ENCODE data around the gene RPS24. TPM values are rescaled to one million over a fixed set of nuclear protein-coding genes. Genes with fewer than 3 reads are reported as not detected.

The RPS24 gene
- total RNA-seq, 2 donors from 2014 or later = 1,428 to 1,609 TPM

DNA sequence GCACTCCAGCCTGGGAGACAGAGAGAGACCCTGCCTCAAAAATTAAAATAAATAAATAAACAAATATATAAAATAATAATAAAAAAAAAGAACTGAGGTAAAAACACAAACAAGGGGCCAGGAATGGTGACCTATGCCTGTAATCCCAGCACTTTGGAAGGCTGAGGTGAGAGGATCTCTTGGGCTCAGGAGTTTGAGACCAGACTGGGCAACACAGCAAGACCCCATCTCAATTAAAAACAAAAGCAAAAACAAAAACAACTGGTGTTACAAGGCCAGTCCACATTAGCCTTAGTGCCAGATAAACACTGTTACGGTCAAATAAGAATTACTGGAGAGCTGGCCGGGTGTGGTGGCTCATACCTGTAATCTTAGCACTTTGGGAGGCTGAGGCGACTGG is 9.9 kb upstream of the RPS24 start:
- no peaks in the 10 kb centered on the region for H3K27me3 ChIP-seq
- H3K36me3 ChIP-seq (replicated peaks in 1 of 2; ENCODE audit: insufficient read depth in 1 of 2, low read depth in 2 of 2) = peaks cover 11 to 42% of the 10 kb centered on the region in 2 donors
- 100% methylated on average over 3 of the region's 3 CpGs for WGBS, 2 donors
- H3K4me3 ChIP-seq = no peak overlapping the region
- DNase-seq (no peak), ATAC-seq (no peak)
- peaks cover 14% of the 10 kb centered on the region for H3K4me1 ChIP-seq
- no peak for TF ChIP-seq POLR2A (IDR thresholded peaks at IDR 0.05)
- TF ChIP-seq, protein P1, sequence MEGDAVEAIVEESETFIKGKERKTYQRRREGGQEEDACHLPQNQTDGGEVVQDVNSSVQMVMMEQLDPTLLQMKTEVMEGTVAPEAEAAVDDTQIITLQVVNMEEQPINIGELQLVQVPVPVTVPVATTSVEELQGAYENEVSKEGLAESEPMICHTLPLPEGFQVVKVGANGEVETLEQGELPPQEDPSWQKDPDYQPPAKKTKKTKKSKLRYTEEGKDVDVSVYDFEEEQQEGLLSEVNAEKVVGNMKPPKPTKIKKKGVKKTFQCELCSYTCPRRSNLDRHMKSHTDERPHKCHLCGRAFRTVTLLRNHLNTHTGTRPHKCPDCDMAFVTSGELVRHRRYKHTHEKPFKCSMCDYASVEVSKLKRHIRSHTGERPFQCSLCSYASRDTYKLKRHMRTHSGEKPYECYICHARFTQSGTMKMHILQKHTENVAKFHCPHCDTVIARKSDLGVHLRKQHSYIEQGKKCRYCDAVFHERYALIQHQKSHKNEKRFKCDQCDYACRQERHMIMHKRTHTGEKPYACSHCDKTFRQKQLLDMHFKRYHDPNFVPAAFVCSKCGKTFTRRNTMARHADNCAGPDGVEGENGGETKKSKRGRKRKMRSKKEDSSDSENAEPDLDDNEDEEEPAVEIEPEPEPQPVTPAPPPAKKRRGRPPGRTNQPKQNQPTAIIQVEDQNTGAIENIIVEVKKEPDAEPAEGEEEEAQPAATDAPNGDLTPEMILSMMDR (IDR thresholded peaks at IDR 0.05) = no peak
- no peak overlapping the region for H3K27ac ChIP-seq
- H3K9me3 ChIP-seq = no peaks in the 10 kb centered on the region
- intact Hi-C loops (cut with DNase I) = no loop called here

DNA sequence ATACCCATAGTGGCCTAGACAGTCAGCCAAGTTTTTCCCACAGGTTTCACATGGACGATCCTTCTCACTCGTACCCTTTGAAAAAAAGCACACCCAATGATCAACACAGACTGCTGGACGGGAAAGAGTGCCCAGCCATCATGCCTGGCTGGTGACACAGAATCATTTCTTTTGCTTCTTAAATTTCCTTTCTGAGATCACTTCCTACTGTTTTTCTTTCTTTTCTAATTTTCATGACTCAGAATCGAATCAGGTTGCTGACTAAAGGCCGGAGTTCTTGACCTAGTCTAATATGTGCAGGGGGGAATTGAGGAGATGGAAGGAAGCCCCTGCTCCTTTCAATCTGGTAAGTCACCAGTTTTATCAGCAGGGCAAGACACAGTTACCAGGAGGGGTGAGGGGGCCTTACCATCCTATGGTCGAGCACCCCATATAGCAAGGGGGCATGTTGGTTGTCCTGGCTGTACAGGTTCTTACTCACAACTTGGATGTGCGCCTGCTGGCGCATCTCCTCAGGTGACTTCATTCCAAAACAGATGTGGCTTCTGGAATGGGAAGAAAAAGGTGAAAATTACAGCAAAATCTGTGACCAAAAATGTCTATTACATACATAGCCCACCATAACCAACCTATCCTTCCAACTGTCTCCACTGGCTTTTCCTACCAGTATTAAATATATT is 7.8 kb upstream of the RPS24 start:
- Histone ChIP-seq H3K4me3 (no peak overlapping the region), H3K36me3 (replicated peaks in 1 of 2; ENCODE audit: insufficient read depth in 1 of 2, low read depth in 2 of 2) (peaks cover 11 to 31% of the 10 kb centered on the region in 2 donors), H3K27me3 (no peaks in the 10 kb centered on the region), H3K4me1 (peaks cover 15% of the 10 kb centered on the region), H3K27ac (no peak overlapping the region), H3K9me3 (no peaks in the 10 kb centered on the region)
- DNase-seq (no peak), ATAC-seq (no peak)
- 92 to 95% methylated on average over 8 of the region's 8 CpGs for whole genome bisulfite sequencing, 2 donors
- intact Hi-C loops (cut with DNase I) = no loop called here
- no peak for TF ChIP-seq POLR2A (IDR thresholded peaks at IDR 0.05)
- TF ChIP-seq, protein P1 (IDR thresholded peaks at IDR 0.05) = no peak

DNA sequence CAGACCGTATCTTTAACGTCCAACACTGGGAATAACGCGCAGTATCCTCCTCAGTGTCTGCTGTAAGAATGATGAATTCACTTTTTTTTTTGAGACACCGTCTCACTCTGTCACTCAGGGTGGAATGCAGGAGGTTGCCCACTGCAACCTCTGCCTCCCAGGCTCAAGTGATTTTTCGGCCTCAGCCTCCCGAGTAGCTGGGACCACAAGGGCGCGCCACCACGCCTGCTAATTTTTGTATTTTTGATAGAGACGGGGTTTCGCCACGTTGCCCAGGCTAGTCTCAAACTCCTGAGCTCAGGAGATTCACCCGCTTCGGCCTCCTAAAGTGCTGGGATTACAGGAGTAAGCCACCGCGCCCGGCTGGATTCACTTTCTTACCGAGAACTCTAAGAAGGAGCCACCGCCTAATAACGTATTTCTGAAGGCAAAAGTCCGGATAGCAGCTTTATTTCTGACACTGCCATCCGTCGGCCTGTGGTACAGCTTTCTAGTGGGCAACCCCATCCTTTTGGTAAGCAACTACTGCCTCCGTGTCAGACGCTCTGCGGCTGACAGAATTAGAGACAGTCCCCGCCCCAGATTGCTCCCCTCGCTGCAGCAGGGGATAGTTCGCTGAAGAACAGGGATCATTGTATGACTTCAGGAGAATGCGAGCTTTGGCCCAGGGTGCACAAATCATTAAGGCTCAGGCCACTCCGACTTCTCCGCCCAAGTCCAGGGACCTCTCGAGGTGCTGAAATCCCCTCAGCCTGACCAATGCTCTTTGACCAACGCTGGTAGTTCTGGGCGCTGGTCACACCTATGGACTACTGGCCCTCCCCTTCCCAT is 5.0 kb upstream of the RPS24 start:
- Histone ChIP-seq H3K27me3 (no peaks in the 10 kb centered on the region), H3K9me3 (no peaks in the 10 kb centered on the region), H3K27ac (peak overlapping the region; percentile 45 to 90 (median 76)), H3K4me3 (peak overlapping the region; percentile 81 to 93), H3K4me1 (peaks cover 21% of the 10 kb centered on the region), H3K36me3 (replicated peaks in 1 of 2; ENCODE audit: insufficient read depth in 1 of 2, low read depth in 2 of 2) (peaks cover 5 to 10% of the 10 kb centered on the region in 2 donors)
- intact Hi-C loops (cut with DNase I) = no loop called here
- DNase-seq (peak in 3 of 4 donors; percentile 28 to 43 (median 29)), ATAC-seq (peak; percentile 7)
- WGBS, 2 donors = 33% methylated on average over 35 to 36 of the region's 36 CpGs
- TF ChIP-seq POLR2A (IDR thresholded peaks at IDR 0.05) = no peak
- TF ChIP-seq, protein P1 (IDR thresholded peaks at IDR 0.05) = no peak

DNA sequence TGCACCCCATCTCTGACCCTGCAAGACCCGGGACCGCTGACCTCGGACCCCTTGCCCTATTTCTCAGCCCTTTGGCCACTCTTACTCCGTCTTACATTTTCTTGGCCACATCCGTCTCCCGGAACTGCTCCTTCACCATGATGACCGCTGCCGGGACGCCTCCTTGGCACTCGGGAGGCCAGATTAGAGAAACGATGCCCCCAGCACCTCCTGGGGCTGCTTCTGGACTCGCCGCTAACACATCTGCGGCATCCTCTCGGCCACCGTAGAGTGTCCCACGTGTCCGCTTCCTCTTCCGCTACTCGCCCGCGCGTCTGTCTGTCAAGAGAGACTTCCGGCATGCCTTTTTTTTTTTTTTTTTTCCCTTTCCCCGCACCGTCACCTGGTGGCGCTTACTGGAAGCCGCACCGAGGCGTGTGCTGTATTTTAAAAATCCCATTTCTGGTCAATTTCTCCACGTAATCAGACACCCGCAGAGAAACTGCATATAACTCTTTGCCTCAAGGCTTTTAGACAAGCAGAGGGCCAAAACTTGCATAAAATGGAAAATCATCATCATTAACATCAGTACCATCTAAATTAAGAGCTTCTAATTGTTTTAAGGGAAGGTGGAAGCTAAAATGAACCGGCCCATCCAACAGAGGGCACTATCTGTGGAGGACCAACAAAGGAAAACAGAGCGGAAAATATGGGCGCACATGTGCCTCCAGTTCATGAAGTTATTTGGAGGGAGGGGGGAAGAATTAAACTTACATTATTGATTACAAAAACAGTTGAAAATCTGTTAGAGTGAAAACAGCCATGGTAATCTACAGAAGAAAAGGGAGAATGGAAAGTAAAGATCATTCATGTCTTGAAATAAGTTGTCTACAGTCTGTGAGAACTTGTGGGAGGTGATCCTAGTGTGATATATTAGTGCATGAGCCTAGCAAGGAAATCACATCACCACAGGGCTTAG is 4.1 kb upstream of the RPS24 start, which contains the start of gene POLR3A:
Gene POLR3A (minus strand): TSS at position 247 of the 958 bp plus-strand sequence. CDS start 108 bp downstream, at position 139.
- DNase-seq (peak; percentile 95 to 98 (median 97)), ATAC-seq (peak; percentile 76)
- intact Hi-C loops (cut with DNase I) = no loop called here
- H3K36me3 ChIP-seq (replicated peaks in 1 of 2; ENCODE audit: insufficient read depth in 1 of 2, low read depth in 2 of 2) = peaks cover 4 to 8% of the 10 kb centered on the region in 2 donors
- H3K9me3 ChIP-seq = no peaks in the 10 kb centered on the region
- TF ChIP-seq POLR2A (IDR thresholded peaks at IDR 0.05) = peak in 2 of 3 donors; percentile 48 to 57
- TF ChIP-seq, protein P1 (IDR thresholded peaks at IDR 0.05) = peak; percentile 47 to 99 (median 71)
- peak within 1 kb of the TSS; percentile 81 to 93 for H3K4me3 ChIP-seq
- peak within 1 kb of the TSS; percentile 45 to 90 (median 76) for H3K27ac ChIP-seq
- H3K27me3 ChIP-seq = no peaks in the 10 kb centered on the region
- 0% methylated on average over 35 of the region's 35 CpGs for WGBS, 2 donors
- peaks cover 23% of the 10 kb centered on the region for H3K4me1 ChIP-seq

Data from body of pancreas (tissue), 4 donors.